H9 (cell line): Measurements from ENCODE around the gene KAT6B. TPM values are rescaled to one million over a fixed set of nuclear protein-coding genes. Genes with fewer than 3 reads are reported as not detected.

Source experiments
- DNase-seq: peaks from one replicate; pipeline ENCODE4 v3.0.0-alpha.2; 2017
- H2AFZ ChIP-seq: one replicate; pipeline ENCODE4 v1.6.1; 2013; ENCODE audit warnings: mild to moderate bottlenecking, low read length, control low read depth, moderate library complexity
- H2AK5ac ChIP-seq: 2 replicates; pipeline ENCODE4 v1.6.1; 2013; ENCODE audit warnings: low read length, control low read depth, mixed read lengths; ENCODE audit not compliant: insufficient read length
- H2BK120ac ChIP-seq: one replicate; pipeline ENCODE4 v1.6.1; 2013; ENCODE audit warnings: low read depth, mild to moderate bottlenecking, low read length, control low read depth, inconsistent platforms; ENCODE audit not compliant: poor library complexity, severe bottlenecking
- H2BK12ac ChIP-seq: 2 replicates; pipeline ENCODE4 v1.6.1; 2013; ENCODE audit warnings: low read length, control low read depth, mixed read lengths, low read depth; ENCODE audit not compliant: insufficient read length
- H2BK15ac ChIP-seq: 2 replicates; pipeline ENCODE4 v1.6.1; 2013; ENCODE audit warnings: low read depth, low read length, control low read depth
- H2BK20ac ChIP-seq: one replicate; pipeline ENCODE4 v1.6.1; 2013; ENCODE audit warnings: low read depth, mild to moderate bottlenecking, low read length, control low read depth, inconsistent platforms; ENCODE audit not compliant: poor library complexity, severe bottlenecking
- H2BK5ac ChIP-seq: 2 replicates; pipeline ENCODE4 v1.6.1; 2013; ENCODE audit warnings: low read length, control low read depth, mixed read lengths; ENCODE audit not compliant: insufficient read length
- H3K14ac ChIP-seq: 2 replicates; pipeline ENCODE4 v1.6.1; 2013; ENCODE audit warnings: low read length, control low read depth; ENCODE audit not compliant: insufficient read depth
- H3K18ac ChIP-seq: 2 replicates; pipeline ENCODE4 v1.6.1; 2013; ENCODE audit warnings: low read depth, mild to moderate bottlenecking, mixed read lengths, low read length, control low read depth; ENCODE audit not compliant: insufficient read length
- H3K23ac ChIP-seq: 2 replicates; pipeline ENCODE4 v1.6.1; 2013; ENCODE audit warnings: low read length, control low read depth, mixed read lengths, low read depth; ENCODE audit not compliant: insufficient read length
- H3K23me2 ChIP-seq: 2 replicates; pipeline ENCODE4 v1.6.1; 2013; ENCODE audit warnings: low read depth, mild to moderate bottlenecking, mixed read lengths, low read length, control low read depth; ENCODE audit not compliant: insufficient read length, poor library complexity, severe bottlenecking
- H3K27ac ChIP-seq: 2 replicates; pipeline ENCODE4 v1.5.1; 2013; ENCODE audit warnings: low read length, control low read depth, mixed read lengths, low read depth; ENCODE audit not compliant: insufficient read length
- H3K27me3 ChIP-seq: 2 replicates; pipeline ENCODE4 v1.6.1; 2013; ENCODE audit warnings: low read length, control low read depth, inconsistent platforms; ENCODE audit not compliant: insufficient read depth
- H3K4ac ChIP-seq: 2 replicates; pipeline ENCODE4 v1.6.1; 2013; ENCODE audit warnings: low read depth, mild to moderate bottlenecking, control low read depth, inconsistent platforms, low read length, moderate library complexity
- H3K4me1 ChIP-seq: 2 replicates; pipeline ENCODE4 v1.6.1; 2013; ENCODE audit warnings: low read length, control low read depth, inconsistent platforms; ENCODE audit not compliant: insufficient read depth
- H3K4me2 ChIP-seq: 2 replicates; pipeline ENCODE4 v1.6.1; 2013; ENCODE audit warnings: low read length, control low read depth, mixed read lengths; ENCODE audit not compliant: insufficient read length, insufficient read depth
- H3K56ac ChIP-seq: 2 replicates; pipeline ENCODE4 v1.6.1; 2013; ENCODE audit warnings: low read depth, mild to moderate bottlenecking, mixed read lengths, low read length, control low read depth; ENCODE audit not compliant: insufficient read length
- H3K79me1 ChIP-seq: 2 replicates; pipeline ENCODE4 v1.6.1; 2013; ENCODE audit warnings: low read depth, mild to moderate bottlenecking, moderate library complexity, low read length, control low read depth, inconsistent platforms; ENCODE audit not compliant: insufficient read depth, poor library complexity, severe bottlenecking
- H3K79me2 ChIP-seq: 2 replicates; pipeline ENCODE4 v1.6.1; 2013; ENCODE audit warnings: low read length, control low read depth, inconsistent platforms; ENCODE audit not compliant: insufficient read depth
- H3K9ac ChIP-seq: 2 replicates; pipeline ENCODE4 v1.6.1; 2013; ENCODE audit warnings: low read length, control low read depth, mixed read lengths; ENCODE audit not compliant: insufficient read length; ENCODE audit errors: extremely low read depth
- H3K9me3 ChIP-seq: one replicate; pipeline ENCODE4 v1.6.1; 2013; ENCODE audit warnings: low read depth, low read length, inconsistent platforms; ENCODE audit not compliant: control insufficient read depth
- H3T11ph ChIP-seq: one replicate; pipeline ENCODE4 v1.6.1; 2013; ENCODE audit warnings: mild to moderate bottlenecking, low read length, control low read depth, inconsistent platforms
- H4K20me1 ChIP-seq: one replicate; pipeline ENCODE4 v1.6.1; 2013; ENCODE audit not compliant: control insufficient read depth, insufficient read length, insufficient read depth
- H4K5ac ChIP-seq: 2 replicates; pipeline ENCODE4 v1.6.1; 2013; ENCODE audit warnings: low read depth, mild to moderate bottlenecking, mixed read lengths, low read length, control low read depth; ENCODE audit not compliant: insufficient read length
- H4K8ac ChIP-seq: replicated peaks from 2 replicates; pipeline ENCODE4 v1.6.1; 2013; ENCODE audit warnings: low read length, control low read depth, mixed read lengths, low read depth; ENCODE audit not compliant: insufficient read length
- H4K91ac ChIP-seq: 2 replicates; pipeline ENCODE4 v1.6.1; 2013; ENCODE audit warnings: low read depth, mild to moderate bottlenecking, moderate library complexity, mixed read lengths, low read length, control low read depth; ENCODE audit not compliant: insufficient read length
- H3K27ac Mint-ChIP-seq, 3 experiments: 2 replicates in 2 of 3; 3 replicates in 1 of 3; pipeline ENCODE4 v1.8.0; 2020 to 2021; ENCODE audit warnings: mixed read lengths in 3 of 3, mild to moderate bottlenecking in 1 of 3, moderate library complexity in 1 of 3
- H3K27me3 Mint-ChIP-seq: 2 replicates; pipeline ENCODE4 v1.8.0; 2021; ENCODE audit warnings: low read depth, mild to moderate bottlenecking, moderate library complexity, mixed read lengths
- H3K36me3 Mint-ChIP-seq, 3 experiments: 2 replicates in 2 of 3; 3 replicates in 1 of 3; pipeline ENCODE4 v1.8.0; 2020 to 2021; ENCODE audit warnings: low read depth in 3 of 3, mixed read lengths in 3 of 3; ENCODE audit not compliant: insufficient read depth in 1 of 3
- H3K4me1 Mint-ChIP-seq, 2 experiments: 2 replicates each; pipeline ENCODE4 v1.8.0; 2020; ENCODE audit warnings: mixed read lengths in 2 of 2
- H3K4me3 Mint-ChIP-seq, 2 experiments: 2 replicates in 1 of 2; 3 replicates in 1 of 2; pipeline ENCODE4 v1.8.0; 2020 to 2021; ENCODE audit warnings: mild to moderate bottlenecking in 2 of 2, mixed read lengths in 2 of 2, moderate library complexity in 1 of 2
- H3K9me3 Mint-ChIP-seq, 2 experiments: 2 replicates in 1 of 2; 3 replicates in 1 of 2; pipeline ENCODE4 v1.8.0; 2020; ENCODE audit warnings: mild to moderate bottlenecking in 2 of 2, mixed read lengths in 2 of 2, moderate library complexity in 1 of 2
- CTCF ChIP-seq: fragments of 200-600 bp; sonication (generic); conservative IDR thresholded peaks from 3 replicates; pipeline ENCODE4 v1.8.0; 2021; ENCODE audit warnings: antibody characterized with exemption, mild to moderate bottlenecking
- WGBS: extraction: QIAGEN DNeasy Blood & Tissue Kit; methylation state at CpG from one replicate; pipeline ENCODE4 v1.1.7; 2013; ENCODE audit warnings: missing lambda C conversion rate, low lambda C conversion rate, mixed read lengths; ENCODE audit not compliant: insufficient read length; ENCODE audit errors: extremely low coverage; 5-methylcytosine and 5-hydroxymethylcytosine counted together
- total RNA-seq: library from RNA; stranded (reverse); gene quantifications from 2 replicates; pipeline ENCODE4 v1.2.1, GENCODE V29; 2021

Gene KAT6B
- total RNA-seq, 1 experiment from 2014 or later, result 34.2 TPM

DNA sequence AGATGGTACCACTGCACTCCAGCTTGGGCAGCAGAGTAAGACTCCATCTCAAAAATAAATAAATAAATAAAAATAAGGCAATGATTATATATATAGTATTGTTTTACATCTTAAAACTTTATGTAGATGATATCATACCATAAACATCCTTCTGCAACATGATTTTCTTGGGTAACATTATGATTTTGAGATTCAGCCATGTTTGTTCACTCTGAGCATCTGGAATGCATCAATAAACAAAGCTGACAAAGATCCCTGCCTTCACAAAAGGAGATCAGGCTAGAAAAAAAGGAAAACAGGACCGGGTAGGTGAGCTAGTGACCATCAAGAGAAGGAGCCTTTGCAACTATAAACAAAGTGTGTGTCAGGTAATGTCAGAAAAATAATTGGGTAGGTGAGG, 31.9 kb upstream of the KAT6B start:
- Mint-ChIP-seq H3K4me1 (peaks cover 8 to 15% of the 10 kb centered on the region in 2 experiments), H3K36me3 (no peaks in the 10 kb centered on the region), H3K27me3 (no peaks in the 10 kb centered on the region), H3K4me3 (no peak overlapping the region), H3K9me3 (no peaks in the 10 kb centered on the region), H3K27ac (peak overlapping the region in 1 of 3 experiments; percentile 23; a peak in 2 of 7 replicates)
- no peak overlapping the region for H4K5ac ChIP-seq
- no peak overlapping the region for H2BK20ac ChIP-seq
- no peaks in the 10 kb centered on the region; the same call in 1 of the 2 replicates for H3K4me1 ChIP-seq
- no peak overlapping the region for H2BK12ac ChIP-seq
- H3T11ph ChIP-seq, result no peak overlapping the region
- H2BK120ac ChIP-seq, result no peak overlapping the region
- H3K27ac ChIP-seq, result no peak overlapping the region
- no peak overlapping the region for H3K4me2 ChIP-seq
- H3K9me3 ChIP-seq, result no peaks in the 10 kb centered on the region
- H3K9ac ChIP-seq, result no peak overlapping the region
- no peak for DNase-seq
- no peak overlapping the region for H2AFZ ChIP-seq
- H3K4ac ChIP-seq, result no peak overlapping the region
- no peaks in the 10 kb centered on the region for H3K79me1 ChIP-seq
- no peak overlapping the region for H2BK5ac ChIP-seq
- H4K91ac ChIP-seq, result no peak overlapping the region
- H3K27me3 ChIP-seq, result no peaks in the 10 kb centered on the region
- H2AK5ac ChIP-seq, result no peak overlapping the region
- TF ChIP-seq CTCF, result no peak
- no CpG with 5 or more reads among the region's 1 CpG for WGBS
- H3K23ac ChIP-seq, result no peak overlapping the region
- no peaks in the 10 kb centered on the region for H3K79me2 ChIP-seq
- H4K8ac ChIP-seq, result no peak overlapping the region
- H3K14ac ChIP-seq, result no peak overlapping the region
- no peak overlapping the region for H3K18ac ChIP-seq
- H3K23me2 ChIP-seq, result no peaks in the 10 kb centered on the region
- no peak overlapping the region for H2BK15ac ChIP-seq
- H4K20me1 ChIP-seq, result peaks cover 2% of the 10 kb centered on the region
- no peak overlapping the region for H3K56ac ChIP-seq
